Measurements from ENCODE around the gene HSPB9.
"Not testable (repeated sequence)": the region's sequence is repeated elsewhere in the genome, so short reads cannot be mapped to it uniquely, and the experiment has no call there.

Gene HSPB9

GRCh38 chr17:42118545-42118944 lies 4.1 kb upstream of the HSPB9 start:
- DNase-seq (ENCODE audit: low read depth in 3 of 3, low spot score in 1 of 3), result peak in 1 of 3 donors; percentile 26

- DNase-seq (ENCODE audit: low read depth in 3 of 3, low spot score in 1 of 3), result no peak
These were observed 3.3 kb upstream of the HSPB9 start for GRCh38 chr17:42119301-42119700.

GRCh38 chr17:42120161-42120769 lies 2.3 kb upstream of the HSPB9 start:
- DNase-seq (ENCODE audit: low read depth in 3 of 3, low spot score in 1 of 3), result no peak

GRCh38 chr17:42120770-42121769 lies 1.5 kb upstream of the HSPB9 start, which contains the start of gene KAT2A:
Gene KAT2A (minus strand): TSS chr17:42121367. CDS start chr17:42121304, 63 bp downstream.
- DNase-seq (ENCODE audit: low read depth in 3 of 3, low spot score in 1 of 3), result peak; percentile 38 to 69 (median 54)

GRCh38 chr17:42124256-42124655 lies 1.7 kb downstream of the HSPB9 start:
- DNase-seq (ENCODE audit: low read depth in 3 of 3, low spot score in 1 of 3), result no peak

GRCh38 chr17:42125565-42125964 lies 3.0 kb downstream of the HSPB9 start:
- DNase-seq (ENCODE audit: low read depth in 3 of 3, low spot score in 1 of 3), result no peak

GRCh38 chr17:42126836-42127235 lies 4.2 kb downstream of the HSPB9 start:
- no peak for DNase-seq (ENCODE audit: low read depth in 3 of 3, low spot score in 1 of 3)

- DNase-seq (ENCODE audit: low read depth in 3 of 3, low spot score in 1 of 3), result no peak
These were observed 4.8 kb downstream of the HSPB9 start for GRCh38 chr17:42127414-42127813.

- DNase-seq (ENCODE audit: low read depth in 3 of 3, low spot score in 1 of 3), result no peak
These were observed 6.7 kb downstream of the HSPB9 start for GRCh38 chr17:42129109-42129837.

GRCh38 chr17:42130310-42130936 lies 7.8 kb downstream of the HSPB9 start:
- DNase-seq (ENCODE audit: low read depth in 3 of 3, low spot score in 1 of 3), result no peak

GRCh38 chr17:42131232-42131631 lies 8.6 kb downstream of the HSPB9 start:
- no peak for DNase-seq (ENCODE audit: low read depth in 3 of 3, low spot score in 1 of 3)

- no peak for DNase-seq (ENCODE audit: low read depth in 3 of 3, low spot score in 1 of 3)
These were observed 9.4 kb downstream of the HSPB9 start for GRCh38 chr17:42131981-42132432.

- no peak for DNase-seq (ENCODE audit: low read depth in 3 of 3, low spot score in 1 of 3)
These were observed 10.3 kb downstream of the HSPB9 start for GRCh38 chr17:42132941-42133340.

GRCh38 chr17:42133461-42134041 lies 10.9 kb downstream of the HSPB9 start:
- no peak for DNase-seq (ENCODE audit: low read depth in 3 of 3, low spot score in 1 of 3)

GRCh38 chr17:42135151-42135550 lies 12.5 kb downstream of the HSPB9 start:
- no peak for DNase-seq (ENCODE audit: low read depth in 3 of 3, low spot score in 1 of 3)

GRCh38 chr17:42135664-42136653 lies 13.4 kb downstream of the HSPB9 start:
- DNase-seq (ENCODE audit: low read depth in 3 of 3, low spot score in 1 of 3), result no peak

GRCh38 chr17:42136654-42137051 lies 14.0 kb downstream of the HSPB9 start:
- no peak for DNase-seq (ENCODE audit: low read depth in 3 of 3, low spot score in 1 of 3)

- DNase-seq (ENCODE audit: low read depth in 3 of 3, low spot score in 1 of 3), result no peak
These were observed 16.3 kb downstream of the HSPB9 start for GRCh38 chr17:42138749-42139492.

- not testable (repeated sequence) for DNase-seq (ENCODE audit: low read depth in 3 of 3, low spot score in 1 of 3)
These were observed 18.1 kb downstream of the HSPB9 start for GRCh38 chr17:42140690-42141089.
